ENCODE data around the gene OR7C1.
"Not testable (repeated sequence)": the region's sequence is repeated elsewhere in the genome, so short reads cannot be mapped to it uniquely, and the experiment has no call there.

Gene OR7C1

GRCh38 chr19:14835011-14835410 lies at the start of gene OR7C1, which contains the start of gene OR7A5:
TSS of gene OR7C1 (minus strand) at chr19:14835185. CDS start at chr19:14800136, 35,049 bp downstream.
TSS of gene OR7A5 (minus strand) at chr19:14835185. CDS start at chr19:14828241, 6,944 bp downstream.
- DNase-seq, result no peak

- no peak for DNase-seq
These were observed 36.7 kb upstream of the OR7C1 start for GRCh38 chr19:14871619-14872230.

- no peak for DNase-seq
These were observed 33.5 kb upstream of the OR7C1 start for GRCh38 chr19:14868497-14868896.

DNA sequence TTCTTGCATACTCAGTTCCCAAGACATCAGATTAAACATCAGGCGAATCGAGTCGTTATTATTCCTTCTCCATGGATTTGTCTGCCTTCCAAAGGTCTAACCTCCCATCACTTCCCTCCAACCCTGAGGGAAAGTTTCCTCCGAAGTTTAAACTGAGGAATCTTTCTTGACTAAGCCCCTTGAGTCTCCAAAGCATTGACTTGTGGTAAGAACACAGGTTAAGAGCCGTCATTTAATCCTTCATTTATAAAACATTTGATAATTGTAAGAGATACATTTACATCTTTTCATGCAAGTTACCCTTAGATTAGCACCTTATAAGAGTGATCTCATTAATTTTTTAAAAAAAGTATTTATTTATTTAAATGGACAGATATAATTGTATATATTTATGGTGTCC lies 13.8 kb upstream of the OR7C1 start, which contains the start of gene OR7A10:
Gene OR7A10, minus strand, starts transcription at position 101 of the 400 bp plus-strand sequence. CDS start 7,045 bp downstream, outside the sequence.
- DNase-seq, result no peak

GRCh38 chr19:14843578-14843977 lies 8.6 kb upstream of the OR7C1 start:
- DNase-seq, result no peak

DNA sequence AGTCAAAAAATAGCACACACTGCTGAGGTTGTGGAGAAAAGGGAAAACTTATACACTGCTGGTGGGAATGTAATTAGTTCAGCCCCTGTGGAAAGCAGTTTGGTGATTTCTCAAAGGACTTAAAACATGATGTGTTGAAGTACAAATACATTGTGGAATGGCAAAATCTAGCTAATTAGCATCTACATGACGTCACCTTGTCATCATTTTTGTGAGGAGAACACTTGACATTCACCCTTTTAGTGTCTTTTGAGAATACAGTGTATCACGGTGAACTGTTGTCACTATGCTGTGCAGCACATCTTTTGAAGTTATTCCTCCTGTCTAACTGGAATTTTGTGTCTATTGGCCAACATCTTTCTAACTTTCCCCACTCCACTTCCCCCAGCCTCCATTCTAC lies 8.2 kb upstream of the OR7C1 start:
- no peak for DNase-seq

- DNase-seq, result no peak
These were observed 5.2 kb upstream of the OR7C1 start for GRCh38 chr19:14840206-14840605.

DNA sequence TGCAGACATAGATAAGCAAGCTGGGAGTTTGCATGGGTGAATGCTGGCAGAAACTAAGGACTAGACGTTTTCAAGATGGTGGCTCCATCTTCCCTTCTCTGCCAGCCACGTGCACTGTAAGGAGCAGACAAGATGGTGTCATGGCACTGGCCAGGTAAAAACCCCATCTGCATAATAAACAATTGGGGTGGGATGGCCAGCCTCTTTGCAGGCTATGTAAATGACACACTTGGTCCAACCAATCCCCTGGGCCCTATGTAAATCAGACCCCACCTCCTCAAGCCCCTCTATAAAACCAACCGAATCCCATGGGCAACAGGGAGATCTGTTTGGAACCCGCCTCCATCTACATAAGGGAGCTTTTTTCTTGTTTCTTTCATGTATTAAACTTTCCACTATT lies 2.4 kb upstream of the OR7C1 start:
- no peak for DNase-seq

GRCh38 chr19:14830702-14831101 lies 4.3 kb downstream of the OR7C1 start:
- DNase-seq, result no peak

DNA sequence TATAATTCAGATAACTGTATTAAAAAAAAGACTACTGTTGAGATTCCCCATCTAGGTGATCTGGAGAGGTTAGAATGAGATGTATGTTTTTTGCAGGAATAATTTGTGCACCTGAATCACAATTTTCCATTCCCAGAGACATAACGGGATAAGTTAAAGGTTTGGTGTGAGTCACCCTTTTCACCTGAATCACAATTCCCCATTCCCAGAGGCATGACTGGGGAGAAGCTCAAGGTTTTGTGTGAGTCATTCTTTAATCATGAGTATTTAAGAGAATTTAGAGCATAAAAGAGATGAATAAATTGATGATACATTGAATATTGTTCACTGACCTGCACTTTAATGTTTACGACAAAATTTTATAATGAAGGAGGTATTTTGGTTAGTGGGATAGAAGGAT lies 9.0 kb downstream of the OR7C1 start:
- DNase-seq, result no peak

- DNase-seq, result no peak
These were observed 13.0 kb downstream of the OR7C1 start for GRCh38 chr19:14821937-14822336.

DNA sequence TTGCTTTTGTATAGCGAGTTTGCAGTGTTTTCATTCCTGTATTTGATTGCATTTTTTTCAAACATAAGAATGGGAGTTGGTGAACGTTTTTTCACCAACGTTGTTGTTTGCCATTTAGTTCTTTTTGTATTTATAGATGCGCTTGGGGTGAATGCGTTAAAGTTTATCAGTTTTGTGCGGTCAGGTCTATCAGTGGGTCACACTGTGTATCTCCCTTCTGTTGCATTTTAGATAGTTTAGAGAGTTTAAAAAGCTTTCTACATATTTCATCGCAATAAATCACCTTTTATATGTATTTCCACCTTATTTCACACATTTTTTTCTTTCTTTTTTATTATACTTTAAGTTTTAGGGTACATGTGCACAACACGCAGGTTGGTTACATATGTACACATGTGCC lies 16.4 kb downstream of the OR7C1 start:
- DNase-seq, result no peak

GRCh38 chr19:14817052-14817451 lies 17.9 kb downstream of the OR7C1 start:
- DNase-seq, result no peak

DNA sequence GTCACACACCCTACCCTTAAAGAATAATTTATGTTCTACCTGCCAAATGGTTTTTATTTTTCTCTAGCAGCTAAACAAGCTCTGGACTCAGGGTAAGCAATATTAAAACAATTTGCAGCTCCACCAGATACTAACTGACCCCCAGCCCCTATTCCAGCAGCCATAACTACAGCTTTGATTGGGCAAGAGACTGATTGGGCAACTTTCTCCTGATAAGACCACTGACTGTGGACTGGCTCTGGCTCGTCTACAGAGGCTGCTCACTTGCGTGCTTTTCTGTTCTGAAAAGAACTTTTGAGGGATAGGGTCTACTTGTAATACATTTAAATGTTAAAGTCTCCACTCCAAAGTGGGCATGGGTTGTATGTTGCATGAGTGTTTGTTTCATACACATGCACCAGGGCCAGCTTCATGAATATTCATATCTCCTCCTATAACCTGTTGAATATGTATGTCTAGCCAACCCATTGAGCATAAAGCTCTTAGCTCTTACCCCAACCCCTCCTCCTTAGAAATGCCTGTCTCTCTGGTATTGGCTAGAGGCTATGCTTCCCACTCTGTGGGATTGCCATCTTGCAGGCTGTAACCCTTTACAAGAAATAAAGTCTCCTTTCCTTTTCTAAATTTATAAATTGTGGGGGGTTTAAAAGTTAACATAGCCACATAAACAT lies 19.9 kb downstream of the OR7C1 start:
- DNase-seq, result no peak

GRCh38 chr19:14809272-14810057 lies 25.5 kb downstream of the OR7C1 start:
- no peak for DNase-seq

GRCh38 chr19:14804765-14805164 lies 30.2 kb downstream of the OR7C1 start:
- DNase-seq, result no peak

DNA sequence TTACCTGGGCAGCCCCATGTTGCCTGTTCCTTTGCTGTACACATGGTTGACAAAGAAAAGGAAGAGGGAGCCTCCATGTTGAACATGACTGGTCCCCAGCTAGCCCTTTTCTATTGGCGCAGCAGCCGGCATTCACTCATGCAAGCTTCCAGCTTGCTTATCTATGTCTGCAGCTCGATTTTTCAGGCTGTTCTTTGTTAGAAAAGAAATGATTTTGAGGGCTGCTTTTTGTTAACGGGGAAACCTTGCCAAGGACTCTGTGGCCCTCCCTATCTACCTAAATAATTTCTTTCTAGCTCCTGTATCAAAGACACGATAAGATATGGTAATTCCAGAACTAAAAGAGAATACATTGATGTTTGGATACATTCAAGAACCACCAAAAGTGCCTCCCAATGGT lies 36.2 kb downstream of the OR7C1 start:
- DNase-seq, result no peak

GRCh38 chr19:14796021-14796420 lies 39.0 kb downstream of the OR7C1 start:
- DNase-seq, result no peak

DNA sequence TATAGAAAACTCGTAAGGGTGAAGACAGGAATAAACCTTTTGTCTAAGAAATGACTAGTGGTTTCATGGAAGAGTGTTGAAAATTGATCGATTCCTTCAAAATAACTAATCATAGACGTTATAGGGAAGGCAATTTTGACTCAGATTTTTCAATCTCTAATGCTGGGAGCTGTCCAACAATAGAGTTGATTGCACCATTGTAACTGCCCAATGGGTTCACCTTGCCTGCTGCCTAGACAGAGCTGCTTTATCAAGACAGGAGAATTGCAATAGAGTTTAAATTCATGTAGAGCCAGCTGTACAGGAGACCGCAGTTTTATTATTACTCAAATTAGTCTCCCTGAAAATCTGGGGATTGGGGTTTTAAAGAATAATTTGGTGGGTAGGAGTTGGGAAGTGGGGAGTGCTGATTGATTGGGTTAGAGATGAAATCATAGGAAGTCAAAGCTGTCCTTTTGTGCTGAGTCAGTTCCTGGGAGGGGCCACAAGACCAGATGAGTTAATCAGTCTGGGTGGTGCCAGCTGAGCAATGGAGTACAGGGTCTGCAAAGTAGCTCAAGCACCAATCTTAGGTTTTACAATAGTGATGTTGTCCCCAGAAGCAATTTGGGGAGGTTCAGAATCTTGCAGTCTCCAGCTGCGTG lies 39.8 kb downstream of the OR7C1 start:
- DNase-seq, result no peak

DNA sequence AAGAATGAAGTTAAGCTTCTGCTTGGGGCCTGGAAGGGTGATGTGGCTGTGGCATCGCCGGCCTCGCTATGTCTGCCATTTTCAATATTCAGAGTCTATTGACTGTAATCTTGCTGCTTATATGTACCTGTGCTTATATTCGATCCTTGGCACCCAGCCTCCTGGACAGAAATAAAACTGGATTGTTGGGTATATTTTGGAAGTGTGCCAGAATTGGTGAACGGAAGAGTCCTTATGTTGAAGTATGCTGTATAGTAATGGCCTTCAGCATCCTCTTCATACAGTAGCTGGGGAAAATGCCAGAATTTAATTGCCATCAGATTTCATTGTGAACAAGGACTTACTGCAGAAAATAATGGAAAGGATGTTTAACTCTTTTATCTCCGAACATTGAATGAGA lies 42.7 kb downstream of the OR7C1 start:
- not testable (repeated sequence) for DNase-seq

DNA sequence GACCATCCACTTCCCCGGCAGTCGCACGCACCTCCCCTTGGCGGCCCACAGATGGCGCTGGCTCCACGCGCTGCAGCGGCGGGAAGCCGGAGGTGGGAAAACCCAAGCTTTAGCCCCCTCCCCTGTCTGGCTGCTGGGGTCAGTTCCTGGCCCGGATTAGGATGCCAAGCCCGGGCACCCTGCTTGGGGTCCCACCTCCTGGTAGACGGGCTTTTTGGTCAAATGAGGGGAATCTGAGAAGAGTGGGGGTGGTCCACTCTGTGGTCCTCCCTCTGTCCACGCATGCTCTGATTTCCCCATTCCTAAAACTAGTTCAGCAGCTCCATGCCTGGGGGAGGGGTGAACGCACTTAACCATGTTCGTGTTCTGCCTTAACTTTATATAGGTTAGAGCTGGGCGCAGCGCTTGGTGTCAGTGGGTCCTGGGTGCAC lies 48.5 kb downstream of the OR7C1 start:
- DNase-seq, result no peak

GRCh38 chr19:14785102-14785793 lies 49.7 kb downstream of the OR7C1 start:
- not testable (repeated sequence) for DNase-seq

- DNase-seq, result not testable (repeated sequence)
These were observed 50.3 kb downstream of the OR7C1 start for GRCh38 chr19:14784730-14785101.

Data from NCI-H1436 treated with DMSO at 0.1 percent for 48 hours (cell line).